HG03520 (cell line): Measurements from ENCODE around the gene POLRMT.
A peak's percentile ranks its signal among the peaks of the same experiment; 100 is the strongest.

Source experiments
- ATAC-seq: cut with Tn5 transposase; IDR thresholded peaks from one replicate; pipeline ENCODE4 v1.9.1; 2021; ENCODE audit warnings: mild to moderate bottlenecking, moderate library complexity; ENCODE audit not compliant: unreplicated experiment

POLRMT gene

DNA sequence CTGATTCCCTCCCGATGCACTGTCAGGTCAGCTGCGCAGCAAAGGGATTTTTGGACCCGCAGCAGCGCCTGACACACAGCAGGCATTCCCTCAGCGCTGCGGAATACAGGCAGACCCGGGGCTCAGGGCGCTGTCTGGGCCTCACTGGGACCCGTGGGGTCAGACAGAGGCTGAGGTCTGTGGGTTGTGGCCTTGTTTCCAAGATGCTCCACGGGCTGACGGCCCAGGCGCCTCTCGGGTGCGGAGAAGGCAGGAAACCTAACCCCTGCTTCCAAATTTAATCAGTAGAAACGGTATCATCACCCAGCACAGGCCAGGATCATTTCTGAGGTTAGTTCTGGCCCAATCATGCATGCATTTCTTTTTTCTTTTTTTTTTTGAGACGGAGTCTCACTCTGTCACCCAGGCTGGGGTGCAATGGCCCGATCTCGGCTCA, 30.4 kb upstream of the POLRMT start:
- no peak for ATAC-seq

DNA sequence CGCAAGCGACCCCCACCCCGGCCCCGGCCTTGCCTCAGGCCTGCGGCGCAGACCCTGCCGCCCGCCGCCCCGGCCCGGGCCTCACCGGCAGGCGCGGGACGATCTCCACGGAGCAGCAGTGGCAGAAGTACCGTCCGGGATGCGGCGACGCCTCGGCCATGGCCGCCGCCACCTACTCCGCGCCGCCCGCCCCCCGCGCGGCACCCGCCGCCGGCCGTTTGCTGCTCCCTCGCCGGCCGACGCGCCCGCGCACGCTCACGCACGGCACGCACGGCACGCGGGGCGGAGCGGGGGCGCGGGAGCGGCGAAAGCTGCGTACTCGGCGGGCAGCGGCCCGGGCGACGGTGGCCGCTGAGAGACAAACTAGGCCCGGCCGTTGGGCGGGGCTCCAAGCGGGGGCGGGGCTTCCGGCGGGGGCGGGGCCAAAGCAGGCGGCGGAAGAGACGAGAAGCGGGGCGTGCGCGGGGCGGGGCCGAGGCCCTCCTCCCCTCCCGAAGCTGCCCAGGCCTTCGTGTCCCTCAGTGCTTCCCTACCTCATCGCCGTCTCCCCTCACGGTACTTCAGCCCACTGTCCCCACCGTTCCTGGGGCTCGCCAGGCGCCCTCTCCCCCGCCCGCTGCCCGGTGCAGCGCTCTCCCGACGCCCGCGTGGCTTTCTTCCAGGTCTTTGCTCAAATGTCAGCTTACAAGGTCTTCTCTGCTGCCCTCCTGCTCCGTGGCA, 29.8 kb upstream of the POLRMT start, which contains the start of gene RNF126:
RNF126 (minus strand) TSS at position 253 of the 720 bp plus-strand sequence; CDS start at position 160, 93 bp downstream.
- ATAC-seq, result peak; percentile 55

DNA sequence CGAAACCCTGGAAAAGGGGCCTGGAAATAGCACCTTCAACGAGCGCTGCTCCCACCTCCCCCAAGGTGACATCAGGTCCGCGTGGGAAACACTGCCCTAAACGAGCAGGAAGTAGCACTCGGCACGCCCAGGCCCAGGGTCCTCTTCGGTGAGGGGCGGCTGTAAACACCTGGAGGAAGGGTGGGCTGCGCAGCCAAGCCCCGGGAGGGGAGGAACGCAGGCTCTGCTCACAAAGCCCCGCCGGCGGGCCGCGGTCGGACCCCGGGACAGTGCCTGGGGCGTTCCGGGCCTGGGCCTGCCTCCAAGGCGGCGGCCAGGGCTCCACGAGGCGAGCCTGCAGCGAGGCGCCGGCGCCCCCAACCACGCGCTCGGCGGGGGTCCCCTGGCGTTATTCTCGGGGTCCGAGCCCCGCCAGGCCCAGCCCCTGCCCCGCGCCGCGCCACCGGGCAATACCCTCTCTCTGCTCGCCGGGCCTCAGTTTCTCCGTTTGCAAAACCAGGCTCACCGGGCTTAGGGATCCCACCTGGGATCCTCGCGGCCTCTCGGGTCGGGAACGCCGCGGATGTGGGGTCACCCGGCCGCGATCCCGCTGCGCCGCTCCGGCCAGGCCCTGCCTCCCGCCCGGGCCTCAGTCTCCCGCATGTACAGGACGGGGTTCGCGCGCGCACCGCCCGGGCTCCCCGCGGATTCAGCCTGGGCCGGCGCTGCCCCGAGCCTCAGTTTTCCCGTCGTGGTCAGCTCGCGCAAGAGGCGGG, 29.0 kb upstream of the POLRMT start:
- ATAC-seq, result no peak

DNA sequence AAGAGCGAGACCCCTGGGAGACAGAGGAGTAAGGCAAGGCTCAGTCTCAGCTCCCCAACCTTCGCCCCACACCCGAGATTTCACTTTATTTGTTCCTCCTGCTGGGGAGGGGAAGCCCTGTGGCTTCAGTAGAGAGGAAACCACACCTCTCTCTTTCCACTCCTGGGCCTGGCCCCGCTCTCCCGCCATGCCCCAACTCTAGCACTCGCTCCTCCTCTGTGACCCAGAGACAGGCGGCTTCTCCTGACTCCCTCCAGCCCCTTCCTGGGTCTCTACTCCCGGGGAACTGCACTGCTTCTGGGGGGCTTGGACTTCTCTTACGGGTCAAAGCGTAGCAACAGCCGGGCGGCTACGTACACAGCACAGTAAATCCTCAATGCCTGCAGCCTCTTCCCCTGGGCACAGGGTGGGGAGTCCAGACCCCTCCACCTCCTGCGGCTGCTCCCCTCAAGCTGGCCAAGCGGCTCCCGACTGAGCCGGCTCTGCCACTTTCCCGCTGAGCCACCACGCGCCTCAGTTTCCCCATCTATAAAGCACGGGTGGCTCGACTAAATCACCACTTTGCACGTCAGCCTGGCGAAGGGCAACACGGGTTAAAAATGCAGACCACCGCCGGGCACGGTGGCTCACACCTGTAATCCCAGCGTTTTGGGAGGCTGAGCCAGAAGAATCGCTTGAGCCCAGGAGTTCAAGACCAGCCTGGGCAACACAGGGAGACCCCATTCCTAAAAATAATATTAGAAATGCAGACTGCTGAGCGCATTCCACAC, 28.3 kb upstream of the POLRMT start:
- no peak for ATAC-seq

DNA sequence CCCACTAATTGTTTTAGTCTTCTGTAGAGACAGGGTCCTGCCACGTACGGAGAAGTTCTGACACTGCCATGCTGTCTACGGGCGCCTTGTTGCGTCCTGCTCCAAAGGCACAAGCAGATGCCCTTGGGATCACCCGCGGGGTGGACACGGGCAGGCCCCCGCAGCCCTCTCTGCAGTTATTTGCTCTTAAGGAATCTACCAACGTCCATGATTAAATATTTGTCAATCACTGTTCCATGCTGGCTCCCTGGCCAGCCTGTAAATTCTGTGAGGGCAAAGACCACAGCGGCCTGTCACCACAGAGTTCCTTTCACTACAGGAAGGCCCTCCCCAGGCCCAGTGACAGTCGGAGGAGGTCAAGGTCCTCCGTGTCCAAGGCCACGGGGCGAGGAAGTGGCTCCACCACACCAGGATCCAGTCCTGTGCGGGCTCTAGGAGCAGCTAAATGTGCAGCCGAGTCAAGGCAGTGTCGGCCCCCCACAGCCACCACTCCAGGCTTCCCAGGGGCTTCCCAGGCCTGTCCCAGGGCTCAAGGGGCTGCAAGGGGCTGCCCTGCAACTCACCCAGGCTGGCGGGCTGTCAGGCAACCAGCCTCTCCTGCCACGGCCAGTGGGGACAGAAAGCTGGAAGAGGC, 27.6 kb upstream of the POLRMT start:
- ATAC-seq, result no peak

DNA sequence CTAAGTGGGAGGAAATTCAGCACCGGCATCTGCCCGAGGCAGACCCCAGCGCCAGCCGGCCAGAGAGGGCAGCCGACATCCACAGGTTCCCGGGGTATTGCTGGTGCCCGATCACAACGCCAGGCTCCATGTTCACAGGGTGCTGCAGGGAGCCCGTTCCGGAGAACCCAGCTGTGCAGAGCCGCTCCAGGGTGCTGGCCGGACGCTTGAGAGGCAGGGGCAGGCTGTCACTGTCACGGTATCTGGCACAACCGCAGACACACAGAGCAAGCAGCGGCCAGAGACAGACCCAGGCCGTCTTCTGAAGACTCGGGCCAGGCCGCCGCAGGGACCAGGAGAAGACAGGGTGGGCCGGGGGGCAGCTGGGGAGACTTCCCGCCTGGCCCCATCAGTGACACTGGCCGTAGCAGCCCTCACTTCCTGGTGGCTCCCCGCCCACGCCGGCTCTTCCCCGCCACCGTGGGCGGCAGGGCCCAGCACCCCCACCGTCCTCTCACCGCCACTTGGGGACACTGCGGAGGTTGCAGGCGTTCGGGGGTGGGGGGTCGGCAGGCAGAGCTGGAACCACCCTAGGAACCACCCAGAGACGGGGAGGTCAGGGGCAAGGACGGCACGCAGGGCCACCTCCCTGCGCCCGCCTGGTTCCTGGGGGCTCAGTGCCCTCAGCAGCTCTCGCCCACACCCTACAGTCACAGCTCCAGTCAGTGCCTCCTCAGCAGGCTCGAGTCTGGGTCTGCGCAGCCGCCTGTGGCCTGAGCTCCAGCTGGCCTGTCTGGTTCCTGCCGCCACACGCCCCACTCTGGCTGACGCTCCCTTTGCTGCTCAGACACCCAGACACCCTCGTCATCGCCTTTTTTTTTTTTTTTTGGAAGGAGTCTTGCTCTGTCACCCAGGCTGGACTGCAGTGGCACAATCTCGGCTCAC, 25.8 kb upstream of the POLRMT start:
- no peak for ATAC-seq

DNA sequence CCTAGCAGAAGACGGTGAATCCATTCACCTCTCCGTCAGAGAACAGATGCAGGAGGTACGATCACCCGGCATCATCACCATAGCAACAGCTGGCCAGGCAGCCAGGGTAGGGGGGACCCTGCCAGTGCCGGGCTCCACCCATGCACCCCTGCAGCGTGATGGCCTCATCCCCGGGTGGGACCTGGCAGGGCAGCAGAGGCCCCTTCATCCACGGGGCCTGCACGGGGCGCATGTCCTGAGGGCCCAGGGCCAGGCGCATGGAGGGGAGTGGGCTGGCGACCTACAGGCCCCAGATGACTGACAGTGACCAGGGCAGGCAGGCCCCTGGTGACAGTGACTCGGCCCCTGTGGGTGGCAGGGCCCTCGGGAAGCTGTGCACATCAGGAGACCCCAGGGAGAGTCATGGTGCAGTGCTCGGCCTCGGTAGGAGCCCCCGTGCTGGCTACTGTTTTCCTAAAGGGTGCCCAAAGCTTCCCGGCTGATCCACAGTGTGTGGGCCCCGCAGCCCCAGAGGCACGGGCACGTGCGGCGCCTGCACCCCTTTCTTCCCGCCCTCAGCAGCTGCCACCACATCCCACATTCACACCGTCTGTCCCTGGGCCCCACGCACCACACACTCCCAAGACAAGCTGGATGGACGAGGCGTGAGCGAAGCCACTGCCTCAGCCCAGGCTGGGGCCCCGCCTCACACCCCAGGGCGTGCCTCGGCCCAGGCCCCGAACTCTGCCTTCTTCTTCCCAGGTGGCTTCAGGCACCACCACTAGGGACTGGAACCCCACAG, 24.9 kb upstream of the POLRMT start:
- no peak for ATAC-seq

DNA sequence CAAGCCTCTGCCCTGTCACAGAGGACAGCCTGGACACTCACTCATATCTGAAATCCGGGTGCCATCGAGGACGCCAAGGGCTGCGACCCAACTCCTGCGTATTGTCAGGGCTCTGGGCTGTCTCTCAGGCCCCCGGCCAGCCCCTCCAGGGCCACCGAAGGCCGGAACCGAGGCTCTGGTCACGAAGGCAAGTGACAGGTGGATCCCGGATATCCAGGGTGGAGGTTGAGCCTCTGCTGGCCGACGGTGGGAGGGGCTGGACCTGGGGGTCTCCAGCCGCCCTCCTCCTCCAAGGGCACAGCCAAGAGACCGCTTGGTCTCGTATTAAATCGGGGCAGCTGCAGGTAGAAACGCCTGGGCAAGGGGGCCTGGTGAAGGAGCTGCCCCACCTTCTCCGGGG, 24.3 kb upstream of the POLRMT start:
- ATAC-seq, result no peak

DNA sequence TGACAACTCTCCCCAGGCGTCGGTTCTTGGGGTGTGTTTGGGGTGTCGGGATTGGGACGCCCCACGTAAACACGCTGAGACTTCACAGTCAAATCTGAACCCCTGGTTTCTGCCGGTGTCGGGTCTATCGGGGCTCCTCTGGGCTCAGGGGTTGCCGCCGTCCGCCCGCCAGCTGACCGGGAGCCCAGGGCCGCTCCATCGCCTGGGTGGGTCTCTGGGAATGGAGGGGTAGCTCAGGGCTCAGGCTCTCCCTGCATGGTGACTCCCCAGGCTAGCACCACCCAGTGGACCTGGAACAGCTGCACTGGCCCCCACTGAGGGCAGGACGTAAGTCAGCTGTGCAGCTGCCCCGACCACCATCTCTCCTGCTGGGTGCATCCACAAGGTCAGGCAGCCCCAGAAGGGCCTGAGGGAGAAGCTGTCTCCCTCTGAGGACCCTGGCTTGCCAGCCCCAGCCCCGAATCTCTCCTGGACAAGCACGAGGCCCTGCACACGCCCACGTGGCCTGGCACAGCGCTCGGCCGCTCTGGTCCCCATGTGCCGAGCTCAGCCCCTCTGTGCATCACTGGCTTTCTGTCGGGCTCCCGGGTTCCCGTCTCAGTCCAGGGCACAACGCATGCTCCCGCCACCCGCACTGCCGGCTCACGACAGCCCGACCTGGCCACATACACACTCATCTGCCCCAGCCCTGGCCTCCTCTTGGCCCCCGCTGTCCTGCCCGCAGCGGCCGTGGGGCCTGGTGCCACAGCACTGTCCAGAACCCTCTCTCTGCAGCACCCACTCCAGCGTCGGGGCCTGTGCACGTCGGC, 23.6 kb upstream of the POLRMT start:
- ATAC-seq, result no peak

DNA sequence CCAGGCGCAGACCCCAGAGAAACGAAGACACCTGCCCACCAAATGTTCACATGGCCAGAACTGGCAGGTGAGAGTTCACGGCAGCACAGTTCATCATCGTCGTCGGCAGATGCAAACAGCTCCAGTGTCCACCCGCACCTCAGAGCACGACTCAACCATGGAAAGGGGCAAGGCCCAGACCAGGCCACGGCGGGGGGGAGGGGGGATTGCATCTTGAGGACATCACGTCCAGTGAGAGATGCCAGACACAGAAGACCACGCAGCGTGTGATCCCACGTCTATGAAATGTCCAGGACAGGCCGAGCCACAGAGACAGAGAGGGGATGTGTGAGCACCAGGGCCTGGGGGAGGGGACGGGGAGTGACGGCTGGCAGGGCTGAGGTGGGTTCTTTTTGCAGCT, 22.4 kb upstream of the POLRMT start:
- ATAC-seq, result no peak

DNA sequence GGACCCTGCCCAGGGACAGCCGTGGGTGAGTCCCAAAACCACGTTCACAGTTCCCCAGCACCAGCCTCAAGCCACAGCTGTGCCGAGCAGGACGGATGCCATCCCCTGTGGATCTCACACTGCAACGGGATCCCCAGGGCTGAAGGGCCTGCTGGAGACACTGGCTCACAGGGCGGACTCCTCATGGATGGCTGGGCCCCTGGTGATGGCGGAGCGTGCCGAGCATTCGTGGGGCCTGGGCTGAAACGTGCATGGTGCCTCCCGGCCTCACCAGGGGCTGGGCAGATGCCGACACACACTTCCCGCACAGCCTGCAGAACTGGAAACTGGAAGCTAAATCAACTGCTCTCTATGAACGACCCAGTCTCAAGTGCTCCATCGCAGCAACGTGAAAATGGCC, 20.1 kb upstream of the POLRMT start:
- ATAC-seq, result no peak

DNA sequence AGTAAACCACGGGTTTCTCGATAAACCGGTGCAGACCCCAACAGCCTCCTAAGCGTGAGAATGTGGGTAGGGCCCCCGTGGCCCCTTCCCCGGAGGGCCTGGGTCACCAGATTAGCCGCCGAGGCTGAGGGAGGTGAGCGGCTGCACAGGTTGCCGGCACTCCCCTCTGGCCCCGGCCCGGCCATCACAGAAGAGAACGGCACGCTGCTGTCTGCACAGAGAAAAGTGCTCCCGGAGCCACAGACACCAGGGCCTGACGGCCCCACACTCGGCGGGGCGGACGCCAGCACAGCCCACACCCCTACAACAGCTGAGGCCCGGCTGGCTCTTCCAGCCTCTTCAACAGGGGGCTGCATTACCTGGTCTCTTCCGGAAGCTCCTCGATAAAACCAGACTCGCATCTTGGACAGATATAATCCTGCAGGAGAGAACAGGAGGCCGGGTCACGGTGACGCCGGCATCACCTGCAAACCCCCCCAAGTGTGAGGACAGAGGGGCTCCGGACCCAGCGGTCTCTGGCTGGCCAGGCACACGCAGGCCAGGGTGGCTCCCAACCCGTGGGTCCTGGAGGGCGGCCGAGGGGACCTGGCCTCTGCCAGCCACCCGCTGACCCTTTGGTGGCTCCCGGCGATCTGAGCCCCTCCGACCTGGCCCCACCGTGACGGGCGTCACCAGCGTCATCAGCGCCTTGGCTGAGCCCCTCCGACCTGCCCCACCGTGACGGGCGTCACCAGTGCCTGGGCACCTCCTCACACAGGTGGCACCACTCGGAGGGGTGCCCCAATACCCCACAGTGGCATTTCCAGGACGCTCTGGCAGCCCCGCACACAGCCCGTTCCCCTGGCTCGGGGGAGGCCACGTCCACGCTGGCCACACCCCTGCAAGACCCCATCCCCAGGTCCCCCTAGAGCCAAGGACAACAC, 19.4 kb upstream of the POLRMT start:
- ATAC-seq, result no peak

DNA sequence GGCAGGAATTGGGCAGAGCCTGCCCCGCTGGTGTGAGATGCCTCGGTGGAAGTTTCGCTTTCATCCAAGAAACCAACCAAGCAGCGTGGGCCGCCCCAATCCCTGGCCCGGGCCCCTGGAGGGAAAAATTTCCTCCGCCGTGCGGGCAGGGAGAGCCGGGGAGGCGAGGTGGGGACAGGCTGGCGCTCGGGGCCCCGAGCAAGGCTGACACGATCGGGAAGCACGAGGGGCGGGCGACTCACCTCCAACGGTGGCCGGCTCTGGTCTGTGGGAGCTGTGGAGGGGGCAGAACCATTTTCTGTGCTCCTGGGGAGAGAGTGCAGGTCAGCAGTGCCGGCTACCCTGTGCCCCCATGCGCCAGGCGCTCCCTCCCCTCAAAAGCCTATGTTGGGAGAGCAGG, 18.7 kb upstream of the POLRMT start:
- ATAC-seq, result no peak

DNA sequence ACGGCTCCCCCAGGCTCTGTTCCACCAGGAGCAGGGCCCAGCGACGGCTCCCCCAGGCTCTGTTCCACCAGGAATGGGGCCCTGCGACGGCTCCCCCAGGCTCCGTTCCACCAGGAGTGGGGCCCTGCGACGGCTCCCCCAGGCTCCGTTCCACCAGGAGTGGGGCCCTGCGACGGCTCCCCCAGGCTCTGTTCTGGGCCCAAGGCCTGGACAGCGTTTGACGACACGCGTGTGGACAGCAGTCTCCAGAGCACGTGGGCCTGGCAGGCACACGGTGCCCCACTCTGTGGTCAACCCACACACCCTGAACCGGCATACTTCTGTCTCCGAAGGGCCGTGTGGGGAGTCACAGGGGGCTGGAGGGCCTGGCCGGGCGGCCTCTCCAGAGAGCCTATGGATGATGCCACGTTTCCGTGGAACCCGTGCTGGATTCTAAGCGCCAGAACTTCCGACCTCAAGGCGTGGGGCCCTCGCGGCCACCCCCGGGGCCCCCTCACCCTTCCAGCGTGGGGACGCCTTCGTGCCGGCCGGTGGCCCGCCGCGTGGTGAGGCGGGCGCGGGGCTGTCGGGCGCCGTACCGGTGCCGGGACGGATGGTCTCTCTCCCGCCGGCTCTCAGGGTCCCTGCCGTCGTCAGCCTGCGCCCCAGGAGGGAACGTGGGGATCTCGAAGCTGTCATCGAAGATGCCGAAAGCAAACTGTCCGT, 17.9 kb upstream of the POLRMT start:
- ATAC-seq, result no peak

DNA sequence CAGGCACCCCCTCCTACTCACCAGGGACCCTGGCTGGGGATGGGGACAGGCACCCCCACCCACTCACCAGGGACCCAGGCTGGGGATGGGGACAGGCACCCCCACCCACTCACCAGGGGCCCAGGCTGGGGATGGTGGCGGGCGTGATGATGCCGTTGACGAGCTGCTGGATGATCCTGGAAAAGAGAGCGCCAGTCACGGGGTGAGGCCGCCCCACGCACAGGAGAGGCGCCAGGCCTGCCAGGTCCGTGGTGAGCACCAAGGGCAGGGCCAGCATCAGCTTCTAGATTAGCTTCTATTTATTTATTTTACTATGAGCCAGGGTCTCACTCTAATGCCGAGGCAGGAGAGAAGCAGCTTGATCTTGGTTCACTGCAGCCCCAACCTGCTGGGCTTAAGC, 16.8 kb upstream of the POLRMT start:
- no peak for ATAC-seq

DNA sequence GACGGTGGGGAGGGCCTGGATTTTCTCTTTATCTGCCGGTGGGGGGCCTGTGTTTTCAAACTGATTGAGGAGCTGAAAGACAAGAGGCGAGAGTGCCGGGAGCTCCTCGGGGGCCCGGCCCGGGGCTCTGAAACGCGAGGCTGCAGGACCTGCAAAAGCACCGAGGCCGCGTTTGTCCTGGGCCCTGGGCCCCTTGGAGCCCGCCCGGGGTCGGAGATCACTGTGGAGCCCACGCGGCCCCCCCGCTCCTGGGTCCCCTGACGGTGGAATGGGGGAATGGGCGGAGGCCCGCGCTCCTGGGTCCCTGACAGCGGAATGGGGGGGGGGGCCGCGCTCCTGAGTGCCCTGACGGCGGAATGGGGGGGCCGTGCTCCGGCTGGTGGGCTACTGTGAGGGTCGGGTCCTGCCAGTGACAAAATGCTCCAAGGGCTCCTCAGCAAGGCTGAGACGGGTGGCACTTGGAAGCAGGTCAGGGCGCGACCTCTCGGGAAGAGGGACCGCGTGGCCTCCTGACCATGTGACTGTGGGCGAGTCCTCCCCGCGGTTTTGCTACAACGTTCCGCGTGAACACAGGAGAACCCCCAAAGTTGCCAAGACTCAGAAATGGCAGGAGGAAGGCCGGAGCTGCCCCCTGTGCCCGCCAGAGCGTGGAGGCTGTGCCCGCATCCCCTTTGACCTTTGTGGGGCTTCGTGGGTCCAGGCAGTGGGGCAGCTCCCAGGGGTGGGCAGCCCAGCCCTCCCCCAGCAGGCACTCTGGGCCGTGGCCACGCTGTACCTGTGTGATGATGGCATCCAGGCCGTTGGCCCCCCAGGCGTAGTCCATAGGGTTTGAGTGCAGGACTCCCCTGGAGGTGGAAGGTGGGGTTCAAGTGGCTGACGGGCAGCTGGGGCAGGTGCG, 15.8 kb upstream of the POLRMT start:
- ATAC-seq, result no peak
